WTC11 (cell line): ENCODE results near the gene UQCRQ.

ENCODE experiments used
- CTCF ChIP-seq: fragments of 200-600 bp; IDR thresholded peaks from 2 replicates; pipeline ENCODE4 v1.8.0; 2022; ENCODE audit warnings: antibody characterized with exemption
- GABPB1 ChIP-seq: sonication (generic); formaldehyde crosslinking; IDR thresholded peaks from 2 replicates; pipeline ENCODE4 v1.8.1; 2023; ENCODE audit warnings: mild to moderate bottlenecking, missing genetic modification reagents

DNA sequence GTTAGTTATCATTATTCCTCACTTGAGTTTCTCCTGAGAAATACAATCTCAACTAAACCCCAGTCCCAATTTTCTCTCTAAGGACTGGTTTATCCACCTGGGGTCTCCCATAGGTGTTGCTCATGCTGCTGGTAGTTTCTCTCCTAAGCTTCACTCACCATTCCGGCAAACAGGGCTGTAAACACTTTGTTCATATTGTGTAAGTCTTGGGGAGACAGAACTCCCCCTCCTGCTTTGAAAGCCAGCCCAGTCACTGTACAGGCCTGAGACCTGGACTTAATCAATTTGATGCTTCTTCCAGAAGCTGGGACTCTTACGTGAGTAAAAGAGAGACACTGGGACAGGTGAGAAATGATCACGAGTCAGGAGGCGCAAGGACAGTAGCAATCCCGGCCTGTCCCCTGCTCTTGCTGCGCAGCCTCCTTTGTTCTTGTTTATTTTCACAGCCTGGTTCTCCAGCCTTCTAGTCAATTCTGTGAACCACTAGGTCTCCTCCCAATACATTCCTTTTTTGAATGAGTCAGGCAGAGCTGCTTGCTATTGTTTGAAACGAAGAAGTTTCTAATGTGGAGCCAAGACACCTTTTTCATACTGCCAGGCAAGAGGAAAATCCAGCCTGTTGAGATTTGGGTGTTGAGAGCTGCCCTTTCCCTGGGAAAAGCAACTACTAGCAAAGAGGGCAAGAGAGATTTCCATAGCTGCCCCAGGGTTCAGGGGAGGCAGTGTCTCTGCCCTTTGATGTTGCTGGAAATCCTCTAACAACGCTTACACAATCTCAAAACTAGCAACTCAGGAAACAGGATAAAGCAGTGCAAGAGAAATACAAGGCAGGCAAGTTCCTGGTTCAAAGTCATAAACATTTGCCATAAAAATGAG, 26.8 kb upstream of the UQCRQ start:
- TF ChIP-seq GABPB1 (CRISPR knock-in tag) (peak; percentile 40; the same call in 1 of the 2 replicates), CTCF (no peak)
